ENCODE data around the gene ELP2. TPM values are rescaled to one million over a fixed set of nuclear protein-coding genes. Genes with fewer than 3 reads are reported as not detected.

ELP2 gene
- total RNA-seq, 4 donors from 2014 or later = 68.3 to 78.4 (median 74.3) TPM

DNA sequence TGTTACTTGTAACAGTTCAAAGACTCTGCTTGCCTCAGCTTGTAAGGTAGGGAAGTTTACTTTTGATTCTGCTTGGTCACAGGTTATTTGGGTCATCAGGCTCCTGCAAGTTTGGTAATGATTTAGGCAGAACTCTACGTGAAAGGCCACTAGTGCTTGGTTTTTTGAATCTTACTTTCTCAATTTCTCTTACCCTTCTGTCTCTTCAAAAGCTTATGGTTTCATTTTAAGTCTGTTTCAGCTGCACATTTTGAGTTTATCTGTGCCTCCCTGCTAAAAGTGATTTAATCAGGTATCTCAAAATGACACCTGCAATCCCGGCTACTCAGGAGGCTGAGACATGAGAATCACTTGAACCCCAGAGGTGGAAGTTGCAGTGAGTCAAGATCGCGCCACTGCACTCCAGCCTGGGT, 31.3 kb downstream of the ELP2 start:
- no peak for TF ChIP-seq CTCF (IDR thresholded peaks at IDR 0.05; ENCODE audit: low read depth)

GRCh38 chr18:36162981-36163380, 33.3 kb downstream of the ELP2 start:
- TF ChIP-seq CTCF (IDR thresholded peaks at IDR 0.05; ENCODE audit: low read depth) = no peak

DNA sequence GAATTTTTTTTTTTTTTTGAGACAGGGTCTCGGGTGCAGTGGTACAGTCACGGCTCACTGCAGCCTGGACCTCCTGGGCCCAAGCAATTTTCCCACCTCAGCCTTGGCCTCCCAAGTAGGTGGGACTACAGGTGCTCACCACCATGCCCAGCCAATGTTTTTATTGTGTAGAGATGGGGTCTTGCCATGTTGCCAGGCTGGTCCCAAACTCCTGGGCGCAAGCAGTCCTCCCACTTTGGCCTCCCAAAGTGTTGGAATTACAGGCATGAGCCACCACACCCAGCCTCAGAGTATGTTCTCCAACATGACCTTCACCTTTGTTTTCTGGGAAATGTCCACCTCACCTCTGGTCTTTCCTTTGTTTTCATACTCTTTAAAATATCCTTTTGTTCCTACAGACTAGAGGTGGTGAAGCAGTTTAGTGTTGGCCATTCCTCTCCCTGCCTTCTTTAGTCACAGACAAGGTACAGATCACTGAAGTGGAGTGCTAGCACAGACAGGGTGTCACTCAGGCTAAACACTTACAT, 38.1 kb downstream of the ELP2 start:
- no peak for TF ChIP-seq CTCF (IDR thresholded peaks at IDR 0.05; ENCODE audit: low read depth)

GRCh38 chr18:36169938-36170337, 40.2 kb downstream of the ELP2 start:
- TF ChIP-seq CTCF (IDR thresholded peaks at IDR 0.05; ENCODE audit: low read depth) = no peak

DNA sequence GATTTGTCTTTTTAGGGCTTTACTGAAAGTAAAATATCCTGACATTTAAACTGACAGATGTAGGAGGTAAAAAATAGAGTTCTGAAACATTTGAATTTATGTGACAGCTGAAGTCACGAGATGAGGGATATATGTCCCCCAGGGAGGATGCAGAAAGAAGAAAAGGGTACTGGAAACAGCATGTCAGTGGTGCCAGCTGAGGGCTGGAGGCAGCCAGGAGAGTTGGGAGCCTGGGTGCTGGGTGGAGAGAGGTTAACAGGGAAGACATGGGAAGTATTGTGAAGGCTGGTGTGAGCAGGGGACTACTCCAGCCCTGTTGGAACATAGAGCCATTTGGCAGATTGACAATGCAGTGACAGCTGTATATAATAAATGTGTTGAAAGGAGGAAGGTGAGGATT, 45.8 kb downstream of the ELP2 start:
- TF ChIP-seq CTCF (IDR thresholded peaks at IDR 0.05; ENCODE audit: low read depth) = no peak

- no peak for TF ChIP-seq CTCF (IDR thresholded peaks at IDR 0.05; ENCODE audit: low read depth)
These were observed 46.5 kb downstream of the ELP2 start for GRCh38 chr18:36176177-36176584.

GRCh38 chr18:36176711-36177110, 47.0 kb downstream of the ELP2 start:
- no peak for TF ChIP-seq CTCF (IDR thresholded peaks at IDR 0.05; ENCODE audit: low read depth)
